ENCODE data around the gene SAE1. TPM values are rescaled to one million over a fixed set of nuclear protein-coding genes. Genes with fewer than 3 reads are reported as not detected.

The SAE1 gene
- total RNA-seq, 1 donor from 2014 or later = 49.9 TPM

- H3K9me3 ChIP-seq = no peaks in the 10 kb centered on the region
- H3K27ac ChIP-seq = peak overlapping the region; percentile 67
- H3K4me1 ChIP-seq = peaks cover 60% of the 10 kb centered on the region
- H3K27me3 ChIP-seq (ENCODE audit: low read depth) = no peaks in the 10 kb centered on the region
- no peak for ATAC-seq
- no peak for DNase-seq
- peaks cover 5% of the 10 kb centered on the region for H3K36me3 ChIP-seq
- intact Hi-C loops (cut with DNase I) = no loop called here
- no peak overlapping the region for H3K4me3 ChIP-seq
- no peak for TF ChIP-seq CTCF (IDR thresholded peaks at IDR 0.05)
These were observed 23.3 kb upstream of the SAE1 start for GRCh38 chr19:47107202-47107952.

GRCh38 chr19:47107953-47108746 is 22.5 kb upstream of the SAE1 start:
- no peak for ATAC-seq
- intact Hi-C loops (cut with DNase I) = no loop called here
- DNase-seq = no peak
- peaks cover 5% of the 10 kb centered on the region for H3K36me3 ChIP-seq
- TF ChIP-seq CTCF (IDR thresholded peaks at IDR 0.05) = no peak
- no peaks in the 10 kb centered on the region for H3K27me3 ChIP-seq (ENCODE audit: low read depth)
- H3K4me1 ChIP-seq = peaks cover 52% of the 10 kb centered on the region
- H3K9me3 ChIP-seq = no peaks in the 10 kb centered on the region
- no peak overlapping the region for H3K4me3 ChIP-seq
- H3K27ac ChIP-seq = peak overlapping the region; percentile 67

GRCh38 chr19:47109177-47109540 is 21.5 kb upstream of the SAE1 start:
- Histone ChIP-seq H3K36me3 (peaks cover 5% of the 10 kb centered on the region), H3K9me3 (no peaks in the 10 kb centered on the region), H3K27me3 (ENCODE audit: low read depth) (no peaks in the 10 kb centered on the region), H3K4me3 (peak overlapping the region; percentile 89), H3K27ac (peak overlapping the region; percentile 100), H3K4me1 (peaks cover 54% of the 10 kb centered on the region)
- no peak for DNase-seq
- intact Hi-C loops (cut with DNase I) = no loop called here
- no peak for TF ChIP-seq CTCF (IDR thresholded peaks at IDR 0.05)
- ATAC-seq = no peak

GRCh38 chr19:47109541-47110375 is 20.9 kb upstream of the SAE1 start:
- Histone ChIP-seq H3K4me1 (peaks cover 59% of the 10 kb centered on the region), H3K27me3 (ENCODE audit: low read depth) (no peaks in the 10 kb centered on the region), H3K9me3 (no peaks in the 10 kb centered on the region), H3K27ac (peak overlapping the region; percentile 100), H3K36me3 (peaks cover 5% of the 10 kb centered on the region), H3K4me3 (peak overlapping the region; percentile 89)
- intact Hi-C loops (cut with DNase I) = no loop called here
- no peak for TF ChIP-seq CTCF (IDR thresholded peaks at IDR 0.05)
- ATAC-seq = no peak
- no peak for DNase-seq

- no peaks in the 10 kb centered on the region for H3K27me3 ChIP-seq (ENCODE audit: low read depth)
- no peak for TF ChIP-seq CTCF (IDR thresholded peaks at IDR 0.05)
- H3K4me1 ChIP-seq = peaks cover 59% of the 10 kb centered on the region
- H3K36me3 ChIP-seq = peaks cover under 1% of the 10 kb centered on the region
- intact Hi-C loops (cut with DNase I) = no loop called here
- peak overlapping the region; percentile 89 for H3K4me3 ChIP-seq
- ATAC-seq (no peak), DNase-seq (no peak)
- H3K27ac ChIP-seq = peak overlapping the region; percentile 100
- no peaks in the 10 kb centered on the region for H3K9me3 ChIP-seq
These were observed 20.1 kb upstream of the SAE1 start for GRCh38 chr19:47110521-47111005.

Measured in lower lobe of right lung (tissue), 2 donors.